ENCODE results near the gene TMEM14A. TPM values are rescaled to one million over a fixed set of nuclear protein-coding genes. Genes with fewer than 3 reads are reported as not detected.

The TMEM14A gene
- total and polyA plus RNA-seq, 8 donors: 10.7 to 29.9 (median 23.2) TPM; not detected in 1

- Histone ChIP-seq H3K4me3 (no peak overlapping the region), H3K36me3 (no peaks in the 10 kb centered on the region), H3K4me1 (peaks cover 0 to 17% (median 6%) of the 10 kb centered on the region in 4 donors), H3K27ac (peak overlapping the region in 1 of 5 donors; percentile 41), H3K27me3 (no peaks in the 10 kb centered on the region), H3K9me3 (no peaks in the 10 kb centered on the region)
- DNase-seq: no peak
- TF ChIP-seq POLR2A (IDR thresholded peaks at IDR 0.05): no peak
- no peak for TF ChIP-seq EP300 (IDR thresholded peaks at IDR 0.05)
- TF ChIP-seq CTCF (IDR thresholded peaks at IDR 0.05): no peak
- TF ChIP-seq POLR2AphosphoS5 (IDR thresholded peaks at IDR 0.05): no peak
- WGBS, 5 donors: 89 to 98% (median 93%) methylated on average over 2 of the region's 2 CpGs
- intact Hi-C loops (cut with DNase I; ENCODE audit: low total_unique reads): no loop called here
Observed at GRCh38 chr6:52639493-52639892, 31.4 kb upstream of the TMEM14A start.

- intact Hi-C loops (cut with DNase I; ENCODE audit: low total_unique reads): no loop called here
- TF ChIP-seq EP300 (IDR thresholded peaks at IDR 0.05) (no peak), POLR2AphosphoS5 (IDR thresholded peaks at IDR 0.05) (no peak), CTCF (IDR thresholded peaks at IDR 0.05) (no peak), POLR2A (IDR thresholded peaks at IDR 0.05) (no peak)
- WGBS, 5 donors: 15 to 31% (median 27%) methylated on average over 11 of the region's 11 CpGs
- H3K36me3 ChIP-seq: no peaks in the 10 kb centered on the region
- no peaks in the 10 kb centered on the region for H3K27me3 ChIP-seq
- no peak overlapping the region for H3K4me3 ChIP-seq
- H3K27ac ChIP-seq: peak overlapping the region in 1 of 5 donors; percentile 41
- H3K9me3 ChIP-seq: no peaks in the 10 kb centered on the region
- peak; percentile 52 to 80 for DNase-seq
- peaks cover 0 to 17% (median 6%) of the 10 kb centered on the region in 4 donors for H3K4me1 ChIP-seq
Observed at GRCh38 chr6:52640170-52640569, 30.7 kb upstream of the TMEM14A start.

- peaks cover 0 to 17% (median 6%) of the 10 kb centered on the region in 4 donors for H3K4me1 ChIP-seq
- 82 to 91% (median 87%) methylated on average over 5 of the region's 5 CpGs for WGBS, 5 donors
- H3K27ac ChIP-seq: no peak overlapping the region
- H3K4me3 ChIP-seq: no peak overlapping the region
- TF ChIP-seq POLR2AphosphoS5 (IDR thresholded peaks at IDR 0.05) (no peak), POLR2A (IDR thresholded peaks at IDR 0.05) (no peak), EP300 (IDR thresholded peaks at IDR 0.05) (no peak), CTCF (IDR thresholded peaks at IDR 0.05) (no peak)
- no peaks in the 10 kb centered on the region for H3K27me3 ChIP-seq
- no peak for DNase-seq
- intact Hi-C loops (cut with DNase I; ENCODE audit: low total_unique reads): no loop called here
- H3K9me3 ChIP-seq: no peaks in the 10 kb centered on the region
- H3K36me3 ChIP-seq: no peaks in the 10 kb centered on the region
Observed at GRCh38 chr6:52640916-52641315, 30.0 kb upstream of the TMEM14A start.

GRCh38 chr6:52641388-52641787, 29.5 kb upstream of the TMEM14A start:
- no peaks in the 10 kb centered on the region for H3K9me3 ChIP-seq
- intact Hi-C loops (cut with DNase I; ENCODE audit: low total_unique reads): no loop called here

More at GRCh38 chr6:52641388-52641787, 29.5 kb upstream of the TMEM14A start:
- Histone ChIP-seq H3K27ac (no peak overlapping the region), H3K4me3 (no peak overlapping the region), H3K36me3 (no peaks in the 10 kb centered on the region), H3K27me3 (no peaks in the 10 kb centered on the region), H3K4me1 (peaks cover 0 to 17% (median 6%) of the 10 kb centered on the region in 4 donors)
- DNase-seq: no peak
- TF ChIP-seq CTCF (IDR thresholded peaks at IDR 0.05): no peak
- no peak for TF ChIP-seq POLR2A (IDR thresholded peaks at IDR 0.05)
- no peak for TF ChIP-seq EP300 (IDR thresholded peaks at IDR 0.05)
- no peak for TF ChIP-seq POLR2AphosphoS5 (IDR thresholded peaks at IDR 0.05)
